Left ventricle myocardium inferior (tissue), 1 donor: ENCODE measurements around the gene RNASE13. TPM values are rescaled to one million over a fixed set of nuclear protein-coding genes. Genes with fewer than 3 reads are reported as not detected.

Experiments used
- DNase-seq: peaks from one replicate; pipeline ENCODE4 v3.0.0-alpha.2; 2020
- H3K27ac ChIP-seq: fragments of 200-600 bp; replicated peaks from 2 replicates; pipeline ENCODE4 v1.8.0; 2021
- H3K27me3 ChIP-seq: fragments of 200-600 bp; 2 replicates; pipeline ENCODE4 v1.8.0; 2021; ENCODE audit warnings: low read depth
- H3K36me3 ChIP-seq: fragments of 200-600 bp; 2 replicates; pipeline ENCODE4 v1.8.0; 2021
- H3K4me1 ChIP-seq: fragments of 200-600 bp; 2 replicates; pipeline ENCODE4 v1.8.0; 2021
- H3K4me3 ChIP-seq: fragments of 200-600 bp; 2 replicates; pipeline ENCODE4 v1.8.0; 2021; ENCODE audit warnings: mild to moderate bottlenecking, moderate library complexity
- H3K9me3 ChIP-seq: fragments of 200-600 bp; replicated peaks from 2 replicates; pipeline ENCODE4 v1.8.0; 2021
- intact Hi-C: fragments of 100-400 bp; cut with micrococcal nuclease; formaldehyde crosslinking; loops from one replicate; pipeline ENCODE4 v1.11.0; 2022
- total RNA-seq: library from RNA; stranded (reverse); fragmentation: NEBNext Ultra II Directional; extraction: Animal tissue kit (Norgen Biotek cat#: 25700); gene quantifications from one replicate; pipeline ENCODE4 v1.2.1, GENCODE V29; 2021
- TF ChIP-seq, protein P1 (sequence below): fragments of 200-600 bp; IDR thresholded peaks from 2 replicates; pipeline ENCODE4 v1.8.0; 2021; ENCODE audit warnings: antibody characterized with exemption, mild to moderate bottlenecking, borderline replicate concordance
- donor health status: DM: no; HTN: yes; CAD: no; lungs with severe emphysema.

RNASE13 gene
- total RNA-seq, 1 donor from 2014 or later, result not detected

DNA sequence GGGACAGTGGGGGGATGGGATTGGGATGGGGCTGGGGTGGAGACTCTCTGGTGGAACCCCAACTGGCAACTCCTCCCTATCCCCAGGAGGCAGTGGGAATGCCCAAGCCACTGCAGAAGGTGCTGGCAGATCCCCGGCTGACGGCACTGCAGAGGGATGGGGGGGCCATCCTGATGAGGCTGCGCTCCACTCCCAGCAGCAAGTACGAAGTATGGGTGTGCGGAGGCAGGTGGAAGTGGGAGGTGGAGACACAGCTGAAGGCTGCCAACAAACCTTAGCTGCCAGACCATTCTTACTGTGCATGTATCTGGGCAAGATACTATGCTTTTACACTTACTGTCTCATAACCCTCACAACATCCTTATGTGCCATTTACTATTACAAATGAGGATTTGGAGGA is 43.7 kb upstream of the RNASE13 start:
- Histone ChIP-seq H3K27ac (no peak overlapping the region), H3K9me3 (no peaks in the 10 kb centered on the region), H3K27me3 (no peaks in the 10 kb centered on the region), H3K36me3 (peaks cover 99% of the 10 kb centered on the region), H3K4me3 (no peak overlapping the region), H3K4me1 (no peaks in the 10 kb centered on the region)
- TF ChIP-seq, protein P1, sequence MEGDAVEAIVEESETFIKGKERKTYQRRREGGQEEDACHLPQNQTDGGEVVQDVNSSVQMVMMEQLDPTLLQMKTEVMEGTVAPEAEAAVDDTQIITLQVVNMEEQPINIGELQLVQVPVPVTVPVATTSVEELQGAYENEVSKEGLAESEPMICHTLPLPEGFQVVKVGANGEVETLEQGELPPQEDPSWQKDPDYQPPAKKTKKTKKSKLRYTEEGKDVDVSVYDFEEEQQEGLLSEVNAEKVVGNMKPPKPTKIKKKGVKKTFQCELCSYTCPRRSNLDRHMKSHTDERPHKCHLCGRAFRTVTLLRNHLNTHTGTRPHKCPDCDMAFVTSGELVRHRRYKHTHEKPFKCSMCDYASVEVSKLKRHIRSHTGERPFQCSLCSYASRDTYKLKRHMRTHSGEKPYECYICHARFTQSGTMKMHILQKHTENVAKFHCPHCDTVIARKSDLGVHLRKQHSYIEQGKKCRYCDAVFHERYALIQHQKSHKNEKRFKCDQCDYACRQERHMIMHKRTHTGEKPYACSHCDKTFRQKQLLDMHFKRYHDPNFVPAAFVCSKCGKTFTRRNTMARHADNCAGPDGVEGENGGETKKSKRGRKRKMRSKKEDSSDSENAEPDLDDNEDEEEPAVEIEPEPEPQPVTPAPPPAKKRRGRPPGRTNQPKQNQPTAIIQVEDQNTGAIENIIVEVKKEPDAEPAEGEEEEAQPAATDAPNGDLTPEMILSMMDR, result no peak
- intact Hi-C loops, result no loop called here
- no peak for DNase-seq

DNA sequence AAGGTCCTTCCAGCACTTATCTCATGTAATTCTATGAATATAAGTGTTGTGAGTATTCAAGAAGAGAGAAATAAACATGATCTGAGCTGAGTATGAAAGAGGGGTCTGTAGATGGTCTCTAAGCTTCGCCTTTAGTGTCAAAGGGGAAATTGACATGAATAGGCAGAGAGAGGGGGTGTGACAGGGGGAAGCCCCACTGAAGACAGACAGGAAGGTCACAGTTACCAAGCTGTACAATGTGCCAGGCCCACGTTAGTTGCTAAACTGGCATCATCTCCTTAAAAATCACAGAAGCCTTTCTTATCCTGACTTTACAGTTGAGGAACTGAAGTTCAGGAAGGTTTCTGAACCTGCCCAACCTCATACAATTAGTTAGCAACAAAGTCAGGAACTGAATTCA is 43.1 kb upstream of the RNASE13 start:
- H3K27me3 ChIP-seq, result no peaks in the 10 kb centered on the region
- no peak overlapping the region for H3K27ac ChIP-seq
- no peak for DNase-seq
- intact Hi-C loops, result no loop called here
- TF ChIP-seq, protein P1, result no peak
- peaks cover 99% of the 10 kb centered on the region for H3K36me3 ChIP-seq
- peaks cover 4% of the 10 kb centered on the region for H3K4me1 ChIP-seq
- no peaks in the 10 kb centered on the region for H3K9me3 ChIP-seq
- no peak overlapping the region for H3K4me3 ChIP-seq

DNA sequence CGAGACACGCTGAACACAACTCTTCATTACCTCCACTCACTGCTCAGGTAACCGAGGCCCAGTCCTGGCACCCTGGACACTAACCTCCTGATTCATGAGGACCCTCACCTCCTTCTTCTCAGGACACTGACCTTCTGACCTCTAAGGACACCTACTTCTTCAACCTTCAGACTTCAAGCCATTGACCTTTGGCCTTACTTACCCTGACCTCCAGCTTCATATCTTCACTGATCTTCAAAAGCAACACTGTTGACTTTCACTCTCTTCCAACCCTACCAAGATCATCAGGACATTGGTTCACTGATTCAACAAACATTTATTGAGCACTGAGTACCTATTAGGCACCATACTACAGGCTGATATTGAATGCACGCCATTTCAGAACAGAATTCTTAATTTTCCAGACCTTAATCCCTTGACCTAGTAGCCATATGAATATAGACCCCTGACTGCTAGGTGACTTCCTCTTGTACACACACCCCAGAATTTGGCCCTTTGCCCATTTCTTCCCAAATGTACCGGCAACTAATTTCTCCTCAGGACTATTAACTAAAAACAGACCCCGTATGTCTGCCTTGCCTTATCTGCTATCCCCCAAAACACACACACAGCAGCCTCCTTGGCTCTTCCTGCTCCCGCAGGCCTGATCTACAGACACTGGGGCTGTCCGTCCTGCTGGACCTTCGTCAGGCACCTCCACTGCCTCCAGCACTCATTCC is 41.3 kb upstream of the RNASE13 start:
- no peak overlapping the region for H3K27ac ChIP-seq
- H3K27me3 ChIP-seq, result no peaks in the 10 kb centered on the region
- peaks cover 22% of the 10 kb centered on the region for H3K4me1 ChIP-seq
- intact Hi-C loops, result no loop called here
- DNase-seq, result no peak
- peaks cover 81% of the 10 kb centered on the region for H3K36me3 ChIP-seq
- no peaks in the 10 kb centered on the region for H3K9me3 ChIP-seq
- TF ChIP-seq, protein P1, result no peak
- no peak overlapping the region for H3K4me3 ChIP-seq

DNA sequence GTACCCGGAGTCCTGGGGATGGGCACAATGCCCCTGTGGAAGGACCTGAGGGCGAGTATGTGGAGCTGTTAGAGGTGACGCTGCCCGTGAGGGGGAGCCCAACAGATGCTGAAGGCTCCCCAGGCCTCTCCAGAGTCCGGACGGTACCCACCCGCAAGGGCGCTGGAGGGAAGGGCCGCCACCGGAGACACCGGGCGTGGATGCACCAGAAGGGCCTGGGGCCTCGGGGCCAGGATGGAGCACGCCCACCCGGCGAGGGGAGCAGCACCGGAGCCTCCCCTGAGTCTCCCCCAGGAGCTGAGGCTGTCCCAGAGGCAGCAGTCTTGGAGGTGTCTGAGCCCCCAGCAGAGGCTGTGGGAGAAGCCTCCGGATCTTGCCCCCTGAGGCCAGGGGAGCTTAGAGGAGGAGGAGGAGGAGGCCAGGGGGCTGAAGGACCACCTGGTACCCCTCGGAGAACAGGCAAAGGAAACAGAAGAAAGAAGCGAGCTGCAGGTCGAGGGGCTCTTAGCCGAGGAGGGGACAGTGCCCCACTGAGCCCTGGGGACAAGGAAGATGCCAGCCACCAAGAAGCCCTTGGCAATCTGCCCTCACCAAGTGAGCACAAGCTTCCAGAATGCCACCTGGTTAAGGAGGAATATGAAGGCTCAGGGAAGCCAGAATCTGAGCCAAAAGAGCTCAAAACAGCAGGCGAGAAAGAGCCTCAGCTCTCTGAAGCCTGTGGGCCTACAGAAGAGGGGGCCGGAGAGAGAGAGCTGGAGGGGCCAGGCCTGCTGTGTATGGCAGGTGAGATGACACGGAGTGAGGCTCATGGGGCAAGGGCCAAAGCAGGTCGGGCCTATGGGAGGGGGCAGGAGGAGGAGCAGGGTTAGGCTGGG is 40.0 kb upstream of the RNASE13 start:
- peaks cover 68% of the 10 kb centered on the region for H3K36me3 ChIP-seq
- DNase-seq, result no peak
- TF ChIP-seq, protein P1, result no peak
- H3K27me3 ChIP-seq, result no peaks in the 10 kb centered on the region
- no peaks in the 10 kb centered on the region for H3K9me3 ChIP-seq
- H3K27ac ChIP-seq, result no peak overlapping the region
- peaks cover 34% of the 10 kb centered on the region for H3K4me1 ChIP-seq
- no peak overlapping the region for H3K4me3 ChIP-seq
- intact Hi-C loops, result no loop called here

DNA sequence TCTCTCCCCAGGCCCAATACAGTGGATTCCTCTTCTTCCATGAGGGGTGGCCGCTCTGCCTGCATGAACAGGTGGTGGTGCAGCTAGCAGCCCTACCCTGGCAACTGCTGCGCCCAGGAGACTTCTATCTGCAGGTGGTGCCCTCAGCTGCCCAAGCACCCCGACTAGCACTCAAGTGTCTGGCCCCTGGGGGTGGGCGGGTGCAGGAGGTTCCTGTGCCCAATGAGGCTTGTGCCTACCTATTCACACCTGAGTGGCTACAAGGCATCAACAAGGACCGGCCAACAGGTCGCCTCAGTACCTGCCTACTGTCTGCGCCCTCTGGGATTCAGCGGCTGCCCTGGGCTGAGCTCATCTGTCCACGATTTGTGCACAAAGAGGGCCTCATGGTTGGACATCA is 39.3 kb upstream of the RNASE13 start:
- TF ChIP-seq, protein P1, result no peak
- Histone ChIP-seq H3K4me1 (peaks cover 41% of the 10 kb centered on the region), H3K27ac (no peak overlapping the region), H3K9me3 (no peaks in the 10 kb centered on the region), H3K4me3 (no peak overlapping the region), H3K27me3 (no peaks in the 10 kb centered on the region), H3K36me3 (peaks cover 61% of the 10 kb centered on the region)
- intact Hi-C loops, result no loop called here
- DNase-seq, result no peak
